HT1080 (cell line): ENCODE measurements around the gene SCAF8. TPM values are rescaled to one million over a fixed set of nuclear protein-coding genes. Genes with fewer than 3 reads are reported as not detected.

ENCODE experiments used
- small RNA-seq: library from RNA; depleted of rRNA; stranded (forward); fragments of <200 nt; gene quantifications from one replicate; pipeline ENCODE3, GENCODE V24; 2014
- total RNA-seq: library from RNA; depleted of rRNA; stranded (reverse); fragments of >200 nt; shearing (Covaris generic); gene quantifications from 2 replicates; pipeline ENCODE4 v1.2.3, GENCODE V29; 2014; rRNA removed

The SCAF8 gene
- total RNA-seq, 1 experiment from 2014 or later: 24.7 TPM

Small RNA genes within 50 kb of the gene (small RNA-seq; reads per million reads assigned to genes)
- gene MIR1273C (not detected), gene RNU6-824P (not detected)

Other genes starting within 250 kb of the SCAF8 start
- gene CNKSR3, start 222.7 kb upstream of the SCAF8 start, total RNA-seq: 6.7 and 7.2 TPM in 2 replicates